Esophagus squamous epithelium (tissue), 5 donors: ENCODE measurements around the gene RAP2B. TPM values are rescaled to one million over a fixed set of nuclear protein-coding genes. Genes with fewer than 3 reads are reported as not detected.

Experiments
- DNase-seq: peaks from one replicate; lab custom pipeline; 2025; lab: John Stamatoyannopoulos, UW
- H3K27ac ChIP-seq, 4 donors: fragments of 200-600 bp; sonication (generic); one replicate each; pipeline ENCODE4 v1.5.1; 2016 to 2019; ENCODE audit warnings: mild to moderate bottlenecking in 1 of 4
- H3K27me3 ChIP-seq, 4 donors: fragments of 200-600 bp; sonication (generic); 1 replicate in 3 of 4; 2 replicates in 1 of 4; pipeline versions ENCODE4 v1.5.1 to v1.6.0; 2017 to 2021; ENCODE audit warnings: antibody characterized with exemption in 1 of 4
- H3K36me3 ChIP-seq, 3 donors: fragments of 200-600 bp; sonication (generic); one replicate each; pipeline ENCODE4 v1.5.1; 2016 to 2019
- H3K4me1 ChIP-seq, 3 donors: fragments of 200-600 bp; sonication (generic); one replicate each; pipeline ENCODE4 v1.5.1; 2017 to 2019
- H3K4me3 ChIP-seq, 4 donors: fragments of 200-600 bp; sonication (generic); 1 replicate in 3 of 4; 2 replicates in 1 of 4; pipeline ENCODE4 v1.5.1; 2016 to 2019; ENCODE audit warnings: mild to moderate bottlenecking in 2 of 4, moderate library complexity in 1 of 4
- H3K9me3 ChIP-seq, 3 donors: fragments of 200-600 bp; sonication (generic); one replicate each; pipeline ENCODE4 v1.5.1; 2016 to 2019
- POLR2A ChIP-seq, 4 donors: fragments of 450-650 bp; IDR thresholded peaks; one replicate each; pipeline ENCODE4 v1.6.1; 2017; ENCODE audit warnings: antibody characterized with exemption in 4 of 4, mild to moderate bottlenecking in 4 of 4, moderate library complexity in 3 of 4
- WGBS, 2 donors: methylation state at CpG; one replicate each; pipeline ENCODE4 v1.1.5; 2018; 5-methylcytosine and 5-hydroxymethylcytosine counted together
- intact Hi-C: fragments of 100-400 bp; cut with DNase I; formaldehyde crosslinking; loops from one replicate; pipeline ENCODE4 v1.15.0; 2022
- total RNA-seq, 4 donors: library from RNA; depleted of rRNA; stranded (reverse); fragments of >200 nt; gene quantifications; one replicate each; pipeline ENCODE4 v1.1.0, GENCODE V29; 2016
- TF ChIP-seq, protein P1 (sequence below), 6 experiments: fragments of 450-650 bp in 4 of 6; fragments of 200-600 bp in 2 of 6; sonication (generic) in 2 of 6; IDR thresholded peaks; one replicate each; pipeline ENCODE4 v1.5.1; 2016 to 2019; ENCODE audit warnings: antibody characterized with exemption in 6 of 6, mild to moderate bottlenecking in 4 of 6, moderate library complexity in 4 of 6
- donor health status: DM: yes; HTN: yes; CAD: no.

Gene RAP2B
- total RNA-seq, 4 donors from 2014 or later: 20.1 to 39.5 (median 29.7) TPM

DNA sequence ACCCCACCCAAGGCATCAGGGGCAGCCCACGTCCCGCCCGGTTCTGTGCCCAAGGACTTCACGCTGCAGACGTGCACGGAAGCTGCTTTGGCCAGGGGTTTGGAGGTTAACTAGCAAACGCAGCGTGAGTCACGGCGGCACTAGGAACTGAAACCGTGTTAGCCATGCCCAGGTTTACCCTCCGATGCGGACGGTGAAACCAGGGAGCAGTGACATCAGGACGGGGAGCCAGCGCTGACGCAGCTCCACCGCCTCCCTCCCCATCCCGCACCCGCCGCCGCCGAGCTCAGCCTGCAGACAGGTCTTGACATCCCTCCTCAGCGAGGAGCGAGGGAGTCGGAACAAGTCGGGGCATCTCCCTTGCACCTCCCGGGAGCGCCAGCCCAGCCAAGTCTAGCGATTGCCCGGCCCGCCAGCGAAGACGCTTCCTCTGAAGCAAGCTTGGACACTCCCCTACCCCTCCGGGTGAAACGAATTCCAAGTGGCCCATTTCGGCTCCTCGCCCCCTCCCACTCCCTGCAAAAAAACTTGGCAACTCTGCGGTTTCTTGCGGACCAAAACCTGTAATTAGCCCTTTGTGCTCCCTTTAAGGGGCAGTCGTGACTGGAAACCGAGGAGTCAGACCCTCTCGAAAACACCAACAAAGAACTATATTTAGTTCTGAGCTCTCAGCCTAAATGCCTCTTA, 1.4 kb upstream of the RAP2B start:
- Histone ChIP-seq H3K27ac (peak overlapping the region; percentile 97 to 100 (median 98)), H3K36me3 (no peaks in the 10 kb centered on the region), H3K9me3 (no peaks in the 10 kb centered on the region), H3K4me1 (peaks cover 8 to 34% (median 10%) of the 10 kb centered on the region in 3 donors), H3K4me3 (peak overlapping the region; percentile 88 to 97 (median 92)), H3K27me3 (no peaks in the 10 kb centered on the region)
- TF ChIP-seq, protein P1, sequence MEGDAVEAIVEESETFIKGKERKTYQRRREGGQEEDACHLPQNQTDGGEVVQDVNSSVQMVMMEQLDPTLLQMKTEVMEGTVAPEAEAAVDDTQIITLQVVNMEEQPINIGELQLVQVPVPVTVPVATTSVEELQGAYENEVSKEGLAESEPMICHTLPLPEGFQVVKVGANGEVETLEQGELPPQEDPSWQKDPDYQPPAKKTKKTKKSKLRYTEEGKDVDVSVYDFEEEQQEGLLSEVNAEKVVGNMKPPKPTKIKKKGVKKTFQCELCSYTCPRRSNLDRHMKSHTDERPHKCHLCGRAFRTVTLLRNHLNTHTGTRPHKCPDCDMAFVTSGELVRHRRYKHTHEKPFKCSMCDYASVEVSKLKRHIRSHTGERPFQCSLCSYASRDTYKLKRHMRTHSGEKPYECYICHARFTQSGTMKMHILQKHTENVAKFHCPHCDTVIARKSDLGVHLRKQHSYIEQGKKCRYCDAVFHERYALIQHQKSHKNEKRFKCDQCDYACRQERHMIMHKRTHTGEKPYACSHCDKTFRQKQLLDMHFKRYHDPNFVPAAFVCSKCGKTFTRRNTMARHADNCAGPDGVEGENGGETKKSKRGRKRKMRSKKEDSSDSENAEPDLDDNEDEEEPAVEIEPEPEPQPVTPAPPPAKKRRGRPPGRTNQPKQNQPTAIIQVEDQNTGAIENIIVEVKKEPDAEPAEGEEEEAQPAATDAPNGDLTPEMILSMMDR (IDR thresholded peaks at IDR 0.05): peak in 1 of 6 experiments; percentile 4
- peak in 3 of 4 donors; percentile 41 to 57 (median 56) for TF ChIP-seq POLR2A (IDR thresholded peaks at IDR 0.05)
- peak; percentile 56 for DNase-seq
- intact Hi-C loops: loop anchor here (5.0 kb wide), 2 partner anchors 108 to 127 kb away; no protein-coding TSS in a partner anchor
- 0% methylated on average over 10 to 36 of the region's 43 CpGs for WGBS, 2 donors

DNA sequence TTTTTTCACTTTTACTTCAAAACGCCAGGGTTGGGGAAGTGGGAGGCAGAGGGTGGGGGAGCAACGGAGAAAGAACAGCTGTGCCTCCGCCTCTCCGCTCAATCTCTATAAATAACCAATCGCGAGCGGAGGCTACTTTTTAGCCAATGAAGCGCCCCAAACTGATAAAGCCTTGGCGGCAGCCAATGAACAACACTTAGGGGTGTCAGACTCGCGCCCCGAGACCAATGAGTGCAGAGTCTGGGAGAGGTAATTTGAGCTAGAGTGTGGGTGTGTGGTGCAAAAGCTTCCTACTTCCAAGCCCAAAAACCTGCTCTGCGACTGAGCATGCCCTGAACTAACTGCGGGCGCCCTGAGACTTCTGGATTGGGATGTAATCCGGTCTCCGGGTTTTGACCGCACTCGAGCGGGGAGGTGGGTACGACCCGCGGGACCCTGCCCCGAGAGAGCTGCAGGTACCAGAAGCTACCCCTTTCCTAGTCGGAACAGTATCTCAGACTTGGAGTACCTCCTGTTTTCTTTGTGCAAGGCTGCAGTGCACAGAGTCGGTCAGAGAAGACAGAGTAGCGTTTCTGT, 800 bp upstream of the RAP2B start:
- TF ChIP-seq, protein P1 (IDR thresholded peaks at IDR 0.05): no peak
- peak in 3 of 4 donors; percentile 51 to 79 (median 53) for TF ChIP-seq POLR2A (IDR thresholded peaks at IDR 0.05)
- intact Hi-C loops: loop anchor here (5.0 kb wide), 2 partner anchors 109 to 126 kb away; no protein-coding TSS in a partner anchor
- Histone ChIP-seq H3K4me1 (peaks cover 8 to 40% (median 16%) of the 10 kb centered on the region in 3 donors), H3K9me3 (no peaks in the 10 kb centered on the region), H3K4me3 (peak overlapping the region; percentile 88 to 97 (median 92)), H3K36me3 (no peaks in the 10 kb centered on the region), H3K27ac (peak overlapping the region; percentile 97 to 100 (median 98)), H3K27me3 (no peaks in the 10 kb centered on the region)
- peak; percentile 84 for DNase-seq
- 0% methylated on average over 8 to 13 of the region's 27 CpGs for WGBS, 2 donors

DNA sequence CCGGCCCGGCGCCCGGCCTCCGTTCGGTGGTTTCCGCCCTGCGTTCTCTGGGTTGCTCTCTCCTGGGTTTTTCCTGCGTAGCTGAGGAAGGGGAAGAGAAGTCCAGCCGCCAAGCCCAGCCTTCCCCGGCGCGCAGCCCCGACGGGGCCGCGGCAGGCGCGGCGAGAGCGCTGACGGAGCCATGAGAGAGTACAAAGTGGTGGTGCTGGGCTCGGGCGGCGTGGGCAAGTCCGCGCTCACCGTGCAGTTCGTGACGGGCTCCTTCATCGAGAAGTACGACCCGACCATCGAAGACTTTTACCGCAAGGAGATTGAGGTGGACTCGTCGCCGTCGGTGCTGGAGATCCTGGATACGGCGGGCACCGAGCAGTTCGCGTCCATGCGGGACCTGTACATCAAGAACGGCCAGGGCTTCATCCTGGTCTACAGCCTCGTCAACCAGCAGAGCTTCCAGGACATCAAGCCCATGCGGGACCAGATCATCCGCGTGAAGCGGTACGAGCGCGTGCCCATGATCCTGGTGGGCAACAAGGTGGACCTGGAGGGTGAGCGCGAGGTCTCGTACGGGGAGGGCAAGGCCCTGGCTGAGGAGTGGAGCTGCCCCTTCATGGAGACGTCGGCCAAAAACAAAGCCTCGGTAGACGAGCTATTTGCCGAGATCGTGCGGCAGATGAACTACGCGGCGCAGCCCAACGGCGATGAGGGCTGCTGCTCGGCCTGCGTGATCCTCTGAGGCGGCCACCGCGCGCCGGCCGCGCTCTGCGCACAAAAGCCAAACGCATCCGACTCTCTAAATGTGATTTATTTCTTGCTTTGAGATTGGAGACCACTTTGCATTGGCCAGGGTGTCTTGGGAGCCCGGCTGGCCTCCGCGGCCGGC, 727 bp downstream of the RAP2B start:
- intact Hi-C loops: loop anchor here (5.0 kb wide), 2 partner anchors 110 to 125 kb away; no protein-coding TSS in a partner anchor
- Histone ChIP-seq H3K27me3 (no peaks in the 10 kb centered on the region), H3K36me3 (peaks cover 0 to 3% (median 0%) of the 10 kb centered on the region in 3 donors), H3K4me3 (peak overlapping the region; percentile 88 to 97 (median 92)), H3K4me1 (peaks cover 8 to 55% (median 16%) of the 10 kb centered on the region in 3 donors), H3K27ac (peak overlapping the region; percentile 97 to 100 (median 98)), H3K9me3 (no peaks in the 10 kb centered on the region)
- WGBS, 2 donors: 1% methylated on average over 28 of the region's 86 CpGs; no CpG with 5 or more reads in 1 of the 2 donors
- TF ChIP-seq POLR2A (IDR thresholded peaks at IDR 0.05): peak in 1 of 4 donors; percentile 10
- TF ChIP-seq, protein P1 (IDR thresholded peaks at IDR 0.05): no peak
- no peak for DNase-seq

DNA sequence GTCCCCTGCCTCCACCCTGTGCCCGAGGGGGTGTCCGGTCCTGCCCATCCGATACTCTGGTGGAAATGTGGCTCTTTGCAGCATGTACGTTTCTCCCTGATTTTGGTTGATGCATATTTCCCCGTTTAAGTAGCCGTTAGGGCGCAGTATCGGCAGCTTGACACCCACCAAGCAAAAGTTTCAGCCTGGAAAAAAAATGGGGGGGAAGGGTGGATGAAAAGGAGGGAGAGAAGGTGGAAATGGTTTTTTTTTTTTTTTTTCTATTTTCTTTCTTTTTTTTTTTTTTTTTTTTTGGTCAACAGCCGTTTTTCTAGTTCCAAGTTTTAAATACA, 1.3 kb downstream of the RAP2B start:
- H3K4me3 ChIP-seq: peak overlapping the region; percentile 88 to 97 (median 92)
- H3K4me1 ChIP-seq: peaks cover 8 to 61% (median 16%) of the 10 kb centered on the region in 3 donors
- DNase-seq: no peak
- no peaks in the 10 kb centered on the region for H3K9me3 ChIP-seq
- H3K36me3 ChIP-seq: peaks cover 0 to 3% (median 0%) of the 10 kb centered on the region in 3 donors
- no peaks in the 10 kb centered on the region for H3K27me3 ChIP-seq
- 0% methylated on average over 2 to 8 of the region's 9 CpGs for WGBS, 2 donors
- peak in 1 of 4 donors; percentile 15 for TF ChIP-seq POLR2A (IDR thresholded peaks at IDR 0.05)
- TF ChIP-seq, protein P1 (IDR thresholded peaks at IDR 0.05): no peak
- H3K27ac ChIP-seq: peak overlapping the region; percentile 97 to 100 (median 98)
- intact Hi-C loops: loop anchor here (5.0 kb wide), 2 partner anchors 111 to 124 kb away; no protein-coding TSS in a partner anchor
